ENCODE measurements around the gene CRAT. TPM values are rescaled to one million over a fixed set of nuclear protein-coding genes. Genes with fewer than 3 reads are reported as not detected.

Gene CRAT
- total and polyA plus RNA-seq, 7 experiments from 2014 or later: 7.2 to 20.1 (median 11.4) TPM

DNA sequence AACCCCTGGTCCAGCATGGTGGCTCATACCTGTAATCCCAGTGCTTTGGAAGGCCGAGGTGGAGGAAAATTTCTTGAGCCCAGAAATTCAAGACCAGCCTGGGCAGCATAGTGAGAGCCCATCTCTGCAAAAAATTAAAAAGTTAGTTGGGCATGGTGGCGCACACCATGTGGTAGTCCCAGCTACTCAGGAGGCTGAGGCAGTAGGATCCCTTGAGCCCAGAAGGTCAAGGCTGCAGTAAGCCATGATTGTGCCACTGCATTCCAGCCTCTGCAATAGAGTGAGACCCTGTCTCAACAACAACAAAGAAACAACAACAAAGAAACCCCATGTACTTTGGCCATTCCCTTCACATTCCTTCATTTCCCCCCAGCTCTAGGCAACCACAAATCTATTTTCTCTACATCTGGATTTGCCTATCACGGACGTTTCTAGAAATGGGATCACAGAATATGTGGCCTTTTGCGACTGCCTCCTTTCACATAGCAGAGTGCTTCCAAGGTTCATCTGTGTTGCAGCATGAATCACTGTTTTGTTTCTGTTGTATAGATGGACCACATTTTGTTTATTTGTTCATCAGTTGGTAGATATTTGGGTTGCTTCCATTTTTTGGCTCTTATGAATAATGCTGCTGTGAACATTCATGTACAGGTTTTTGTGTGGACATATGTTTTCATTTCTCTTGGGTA, 56.3 kb downstream of the CRAT start:
- POLR2A ChIA-PET: no interaction called here
- H3K27ac ChIP-seq (ENCODE audit: low read depth, low read length): no peak overlapping the region
- no peak overlapping the region for H3K4me3 ChIP-seq (ENCODE audit: low read length)
- Mint-ChIP-seq H3K36me3 (peaks cover 0 to 23% (median 4%) of the 10 kb centered on the region in 5 donors), H3K9me3 (no peaks in the 10 kb centered on the region), H3K27ac (peak overlapping the region in 1 of 9 donors; percentile 31), H3K4me1 (no peaks in the 10 kb centered on the region), H3K4me3 (no peak overlapping the region), H3K27me3 (no peaks in the 10 kb centered on the region)
- ATAC-seq: no peak
- peaks cover 0 to 43% (median 0%) of the 10 kb centered on the region in 3 experiments for H3K36me3 ChIP-seq (ENCODE audit: control insufficient read depth in 2 of 3, insufficient read depth in 3 of 3, low read length in 3 of 3)
- DNase-seq: no peak
- CTCF ChIA-PET: no interaction called here
- H3K4me1 ChIP-seq (ENCODE audit: control insufficient read depth in 2 of 2, insufficient read depth in 2 of 2, low read length in 2 of 2): no peaks in the 10 kb centered on the region
- no peaks in the 10 kb centered on the region for H3K27me3 ChIP-seq (ENCODE audit: control insufficient read depth in 2 of 2, insufficient read depth in 2 of 2, low read length in 2 of 2)
- H3K9me3 ChIP-seq (ENCODE audit: control insufficient read depth in 2 of 3, low read length in 3 of 3): no peaks in the 10 kb centered on the region
- intact Hi-C loops (cut with micrococcal nuclease): no loop called here

DNA sequence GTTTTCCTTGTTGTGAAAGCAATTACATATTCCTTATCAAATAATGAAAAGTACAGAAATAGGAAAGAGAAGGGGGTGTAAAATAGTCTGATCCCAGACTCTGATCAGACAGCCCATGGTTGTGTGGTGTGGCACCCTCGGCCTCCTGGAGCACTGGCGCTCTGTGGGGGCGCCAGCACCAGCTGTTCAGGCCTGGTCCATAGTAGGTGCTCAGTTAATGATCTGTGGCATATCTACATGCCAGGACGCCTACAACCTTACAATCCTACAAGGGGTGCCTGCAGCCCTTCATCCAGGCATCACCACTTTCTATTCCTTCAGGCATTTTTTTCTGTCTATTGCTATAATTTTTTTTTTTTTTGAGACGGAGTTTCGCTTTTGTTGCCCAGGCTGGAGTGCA, 57.6 kb downstream of the CRAT start:
- no peak for ATAC-seq
- no peaks in the 10 kb centered on the region for H3K27me3 Mint-ChIP-seq
- no peaks in the 10 kb centered on the region for H3K9me3 Mint-ChIP-seq
- Histone ChIP-seq H3K4me3 (ENCODE audit: low read length) (no peak overlapping the region), H3K27me3 (ENCODE audit: control insufficient read depth in 2 of 2, insufficient read depth in 2 of 2, low read length in 2 of 2) (no peaks in the 10 kb centered on the region), H3K27ac (ENCODE audit: low read depth, low read length) (no peak overlapping the region), H3K36me3 (ENCODE audit: control insufficient read depth in 2 of 3, insufficient read depth in 3 of 3, low read length in 3 of 3) (peaks cover 0 to 49% (median 5%) of the 10 kb centered on the region in 3 experiments), H3K9me3 (ENCODE audit: control insufficient read depth in 2 of 3, low read length in 3 of 3) (no peaks in the 10 kb centered on the region), H3K4me1 (ENCODE audit: control insufficient read depth in 2 of 2, insufficient read depth in 2 of 2, low read length in 2 of 2) (no peaks in the 10 kb centered on the region)
- H3K36me3 Mint-ChIP-seq: peaks cover 0 to 24% (median 4%) of the 10 kb centered on the region in 5 donors
- H3K4me1 Mint-ChIP-seq: no peaks in the 10 kb centered on the region
- no peak overlapping the region for H3K4me3 Mint-ChIP-seq
- POLR2A ChIA-PET: no interaction called here
- no peak for DNase-seq
- H3K27ac Mint-ChIP-seq: no peak overlapping the region
- CTCF ChIA-PET: no interaction called here
- intact Hi-C loops (cut with micrococcal nuclease): no loop called here

DNA sequence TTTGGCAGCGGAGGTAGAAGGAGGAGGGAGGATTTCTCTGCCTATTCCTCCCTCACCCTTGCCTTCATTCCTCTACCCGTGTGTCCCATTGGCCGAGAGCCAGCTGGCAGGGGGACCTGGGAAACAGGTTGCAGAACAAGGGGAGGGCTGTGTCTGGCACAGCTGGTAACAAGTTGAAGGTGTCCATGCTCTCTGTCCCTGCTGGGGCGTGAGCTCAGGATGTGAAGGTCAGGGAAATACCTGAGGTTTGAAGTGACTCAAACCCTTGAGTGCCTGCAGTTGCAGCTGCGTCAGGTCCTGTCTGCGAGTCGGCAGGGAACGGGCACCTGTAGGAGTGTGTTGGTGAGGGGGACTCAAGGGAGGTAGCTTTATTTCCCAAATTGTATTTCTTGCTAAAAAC, 58.0 kb downstream of the CRAT start:
- Histone ChIP-seq H3K9me3 (ENCODE audit: control insufficient read depth in 2 of 3, low read length in 3 of 3) (no peaks in the 10 kb centered on the region), H3K27me3 (ENCODE audit: control insufficient read depth in 2 of 2, insufficient read depth in 2 of 2, low read length in 2 of 2) (no peaks in the 10 kb centered on the region), H3K4me3 (ENCODE audit: low read length) (no peak overlapping the region), H3K4me1 (ENCODE audit: control insufficient read depth in 2 of 2, insufficient read depth in 2 of 2, low read length in 2 of 2) (no peaks in the 10 kb centered on the region), H3K27ac (ENCODE audit: low read depth, low read length) (no peak overlapping the region), H3K36me3 (ENCODE audit: control insufficient read depth in 2 of 3, insufficient read depth in 3 of 3, low read length in 3 of 3) (peaks cover 0 to 53% (median 5%) of the 10 kb centered on the region in 3 experiments)
- ChIA-PET POLR2A (no interaction called here), CTCF (no interaction called here)
- Mint-ChIP-seq H3K36me3 (peaks cover 0 to 21% (median 4%) of the 10 kb centered on the region in 5 donors), H3K9me3 (no peaks in the 10 kb centered on the region), H3K4me1 (no peaks in the 10 kb centered on the region), H3K27me3 (no peaks in the 10 kb centered on the region), H3K4me3 (no peak overlapping the region), H3K27ac (peak overlapping the region in 1 of 9 donors; percentile 62)
- ATAC-seq: no peak
- no peak for DNase-seq
- intact Hi-C loops (cut with micrococcal nuclease): no loop called here

Other genes with a start within 250 kb of the CRAT start
- 10 to 100 TPM in 4 of 5 experiments, 1 to 10 TPM in 1; 7.2 to 18.2 (median 14.8) TPM for gene KYAT1, start 228.8 kb downstream of the CRAT start, total RNA-seq
- gene KYAT1, start 228.8 kb downstream of the CRAT start, polyA plus RNA-seq: 10 to 100 TPM in 1 of 2 donors, 1 to 10 TPM in 1; 9.8 to 14.2 TPM
- gene LRRC8A, start 228.7 kb downstream of the CRAT start, total RNA-seq: 10 to 100 TPM; 31.3 to 48.8 (median 34.5) TPM
- 10 to 100 TPM; 24.2 to 54.0 TPM for gene LRRC8A, start 228.7 kb downstream of the CRAT start, polyA plus RNA-seq
- 1 to 10 TPM; 1.1 to 3.2 (median 3.1) TPM for gene PHYHD1, start 189.8 kb downstream of the CRAT start, total RNA-seq
- gene PHYHD1, start 189.8 kb downstream of the CRAT start, polyA plus RNA-seq: 1 to 10 TPM; 3.0 to 5.1 TPM
- 10 to 100 TPM in 2 of 5 experiments, 1 to 10 TPM in 3; 6.0 to 12.8 (median 9.5) TPM for gene DOLK, start 163.2 kb downstream of the CRAT start, total RNA-seq
- gene DOLK, start 163.2 kb downstream of the CRAT start, polyA plus RNA-seq: 10 to 100 TPM in 1 of 2 donors, 1 to 10 TPM in 1; 7.6 to 10.5 TPM
- 10 to 100 TPM; 55.7 to 98.7 (median 63.7) TPM for gene NUP188, start 163.1 kb downstream of the CRAT start, total RNA-seq
- gene NUP188, start 163.1 kb downstream of the CRAT start, polyA plus RNA-seq: 10 to 100 TPM; 24.8 to 39.5 TPM
- gene SH3GLB2, start 82.5 kb downstream of the CRAT start, total RNA-seq: 100 to 1,000 TPM in 2 of 5 experiments, 10 to 100 TPM in 3; 76.3 to 106 (median 86.2) TPM
- gene SH3GLB2, start 82.5 kb downstream of the CRAT start, polyA plus RNA-seq: 10 to 100 TPM; 22.5 to 31.7 TPM
- gene MIGA2, start 74.2 kb downstream of the CRAT start, total RNA-seq: 10 to 100 TPM; 50.0 to 73.4 (median 60.7) TPM
- gene MIGA2, start 74.2 kb downstream of the CRAT start, polyA plus RNA-seq: 10 to 100 TPM in 1 of 2 donors, 1 to 10 TPM in 1; 7.1 to 15.2 TPM
- 10 to 100 TPM in 3 of 5 experiments, 1 to 10 TPM in 2; 5.7 to 17.1 (median 11.9) TPM for gene DOLPP1, start 29.7 kb downstream of the CRAT start, total RNA-seq
- 10 to 100 TPM; 10.5 to 12.3 TPM for gene DOLPP1, start 29.7 kb downstream of the CRAT start, polyA plus RNA-seq
- gene PTPA, start 622 bp upstream of the CRAT start, total RNA-seq: 100 to 1,000 TPM in 1 of 5 experiments, 10 to 100 TPM in 4; 45.0 to 110 (median 52.3) TPM
- 10 to 100 TPM; 12.6 to 13.8 TPM for gene PTPA, start 622 bp upstream of the CRAT start, polyA plus RNA-seq
- gene IER5L, start 67.5 kb upstream of the CRAT start, total RNA-seq: 1 to 10 TPM; 3.4 to 6.8 (median 3.8) TPM
- under 1 TPM in 1 of 2 donors, not detected in 1; 0.08 TPM for gene IER5L, start 67.5 kb upstream of the CRAT start, polyA plus RNA-seq

Data from naive thymus-derived CD4-positive, alpha-beta T cell (primary cell).